Measurements from ENCODE around the gene OCSTAMP. TPM values are rescaled to one million over a fixed set of nuclear protein-coding genes. Genes with fewer than 3 reads are reported as not detected.

The OCSTAMP gene
- total RNA-seq, 2 experiments from 2014 or later = not detected

DNA sequence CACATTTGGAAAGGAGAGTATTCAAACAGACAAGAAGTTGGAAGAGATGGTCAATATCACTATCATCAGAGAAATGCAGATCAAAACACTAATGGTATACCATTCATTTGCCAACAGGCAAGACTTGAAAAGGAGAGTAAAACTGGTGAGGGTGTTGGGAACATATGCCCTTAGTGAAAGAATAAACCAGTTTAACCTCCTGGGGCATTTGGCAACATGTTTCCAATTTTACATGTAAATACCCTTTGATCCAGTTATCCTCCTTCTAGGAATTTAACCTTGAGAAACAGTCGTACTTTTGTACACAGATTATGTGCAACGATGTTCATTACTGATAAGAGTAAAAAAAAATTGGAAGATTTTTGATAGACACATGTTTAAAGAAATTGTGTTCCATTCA, 34.1 kb upstream of the OCSTAMP start:
- no peaks in the 10 kb centered on the region for H3K27me3 ChIP-seq (ENCODE audit: control insufficient read depth in 1 of 2, insufficient read depth in 2 of 2, low read length in 2 of 2)
- H3K4me3 ChIP-seq (ENCODE audit: low read length) = no peak overlapping the region
- no peaks in the 10 kb centered on the region for H3K36me3 ChIP-seq (ENCODE audit: insufficient read depth, low read length)
- no peaks in the 10 kb centered on the region for H3K4me1 Mint-ChIP-seq (ENCODE audit: low read depth)
- H3K27me3 Mint-ChIP-seq = peaks cover 18% of the 10 kb centered on the region
- H3K27ac ChIP-seq (ENCODE audit: low read depth in 1 of 2, low read length in 2 of 2) = no peak overlapping the region
- H3K4me3 Mint-ChIP-seq = no peak overlapping the region
- H3K9me3 ChIP-seq (ENCODE audit: control insufficient read depth in 1 of 2, insufficient read depth in 1 of 2, low read length in 2 of 2) = no peaks in the 10 kb centered on the region
- H3K36me3 Mint-ChIP-seq (ENCODE audit: low read depth) = no peaks in the 10 kb centered on the region
- intact Hi-C loops (cut with DNase I, micrococcal nuclease) = no loop called here
- TF ChIP-seq, protein P1, sequence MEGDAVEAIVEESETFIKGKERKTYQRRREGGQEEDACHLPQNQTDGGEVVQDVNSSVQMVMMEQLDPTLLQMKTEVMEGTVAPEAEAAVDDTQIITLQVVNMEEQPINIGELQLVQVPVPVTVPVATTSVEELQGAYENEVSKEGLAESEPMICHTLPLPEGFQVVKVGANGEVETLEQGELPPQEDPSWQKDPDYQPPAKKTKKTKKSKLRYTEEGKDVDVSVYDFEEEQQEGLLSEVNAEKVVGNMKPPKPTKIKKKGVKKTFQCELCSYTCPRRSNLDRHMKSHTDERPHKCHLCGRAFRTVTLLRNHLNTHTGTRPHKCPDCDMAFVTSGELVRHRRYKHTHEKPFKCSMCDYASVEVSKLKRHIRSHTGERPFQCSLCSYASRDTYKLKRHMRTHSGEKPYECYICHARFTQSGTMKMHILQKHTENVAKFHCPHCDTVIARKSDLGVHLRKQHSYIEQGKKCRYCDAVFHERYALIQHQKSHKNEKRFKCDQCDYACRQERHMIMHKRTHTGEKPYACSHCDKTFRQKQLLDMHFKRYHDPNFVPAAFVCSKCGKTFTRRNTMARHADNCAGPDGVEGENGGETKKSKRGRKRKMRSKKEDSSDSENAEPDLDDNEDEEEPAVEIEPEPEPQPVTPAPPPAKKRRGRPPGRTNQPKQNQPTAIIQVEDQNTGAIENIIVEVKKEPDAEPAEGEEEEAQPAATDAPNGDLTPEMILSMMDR (IDR thresholded peaks at IDR 0.05) = no peak
- H3K9me3 Mint-ChIP-seq = no peaks in the 10 kb centered on the region
- H3K27ac Mint-ChIP-seq = no peak overlapping the region
- no peaks in the 10 kb centered on the region for H3K4me1 ChIP-seq (ENCODE audit: insufficient read depth, low read length)
- no peak for ATAC-seq (ENCODE audit: poor library complexity)
- ChIA-PET POLR2A (no interaction called here), CTCF (no interaction called here)
- DNase-seq = no peak

DNA sequence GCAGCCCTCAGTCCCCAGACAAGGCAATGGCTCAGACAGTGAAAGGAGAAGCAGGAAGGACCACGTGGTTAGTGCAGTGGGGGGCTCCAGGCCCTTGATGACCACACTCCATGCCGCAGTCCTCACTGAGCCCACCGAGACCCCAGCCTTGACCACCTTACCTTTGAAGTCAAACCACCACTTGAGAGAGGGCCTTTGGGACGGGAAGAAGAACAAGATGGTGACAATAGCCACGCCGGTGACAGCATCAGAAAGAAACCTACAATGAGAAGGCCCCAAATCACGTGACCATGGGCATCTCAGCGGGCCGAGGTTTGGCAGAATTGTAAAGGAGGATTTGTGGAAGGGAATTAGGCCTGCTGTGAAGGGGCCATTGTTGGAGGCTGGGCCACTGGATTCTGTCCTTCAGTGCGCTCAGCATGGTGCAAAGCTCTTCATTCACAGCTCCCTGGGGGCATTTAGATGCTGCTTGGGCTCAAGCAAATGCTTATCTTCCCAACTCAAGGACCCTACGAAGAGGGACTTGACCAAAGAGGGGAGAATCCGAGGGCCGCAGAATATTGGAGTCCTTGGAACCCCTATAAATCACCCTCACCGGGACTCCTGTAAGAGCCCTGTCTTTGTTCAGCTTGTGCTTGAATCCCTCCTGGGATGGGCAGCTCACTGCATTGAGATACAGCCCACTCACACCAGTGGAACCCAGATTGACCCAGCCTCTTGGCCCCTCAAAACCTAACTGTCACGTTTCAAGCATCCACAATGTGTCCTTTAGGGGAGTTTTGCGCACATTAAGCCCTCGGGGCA, 33.2 kb upstream of the OCSTAMP start:
- no peaks in the 10 kb centered on the region for H3K4me1 Mint-ChIP-seq (ENCODE audit: low read depth)

DNA sequence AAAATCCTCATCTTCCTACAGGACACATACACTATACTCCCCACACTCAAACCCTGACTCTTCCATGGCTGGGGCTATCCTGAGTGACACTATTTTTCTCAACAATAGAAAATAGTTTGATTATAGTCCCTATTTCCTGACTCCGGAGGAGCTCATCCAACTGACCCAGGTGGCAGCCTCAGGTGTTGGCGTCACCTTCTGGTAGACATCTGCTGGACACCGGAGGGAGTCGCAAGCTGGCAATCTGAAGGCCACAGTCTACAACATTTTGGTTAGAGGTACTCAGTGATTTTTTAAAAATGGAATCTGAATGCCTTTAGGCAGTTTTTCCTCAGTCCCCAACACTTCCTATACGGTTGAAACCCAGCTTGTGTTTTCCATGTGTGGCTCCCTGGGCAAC, 32.2 kb upstream of the OCSTAMP start:
- POLR2A ChIA-PET = no interaction called here
- Mint-ChIP-seq H3K4me1 (ENCODE audit: low read depth) (no peaks in the 10 kb centered on the region), H3K27me3 (peaks cover 26% of the 10 kb centered on the region), H3K36me3 (ENCODE audit: low read depth) (no peaks in the 10 kb centered on the region), H3K9me3 (no peaks in the 10 kb centered on the region), H3K4me3 (no peak overlapping the region), H3K27ac (no peak overlapping the region)
- DNase-seq (no peak), ATAC-seq (ENCODE audit: poor library complexity) (no peak)
- H3K4me1 ChIP-seq (ENCODE audit: insufficient read depth, low read length) = no peaks in the 10 kb centered on the region
- no peaks in the 10 kb centered on the region for H3K36me3 ChIP-seq (ENCODE audit: insufficient read depth, low read length)
- intact Hi-C loops (cut with DNase I, micrococcal nuclease) = no loop called here
- no peak overlapping the region for H3K27ac ChIP-seq (ENCODE audit: low read depth in 1 of 2, low read length in 2 of 2)
- H3K9me3 ChIP-seq (ENCODE audit: control insufficient read depth in 1 of 2, insufficient read depth in 1 of 2, low read length in 2 of 2) = no peaks in the 10 kb centered on the region
- CTCF ChIA-PET = no interaction called here
- H3K27me3 ChIP-seq (ENCODE audit: control insufficient read depth in 1 of 2, insufficient read depth in 2 of 2, low read length in 2 of 2) = no peaks in the 10 kb centered on the region
- TF ChIP-seq, protein P1 (IDR thresholded peaks at IDR 0.05) = no peak
- H3K4me3 ChIP-seq (ENCODE audit: low read length) = no peak overlapping the region

More for the DNA sequence above, 33.2 kb upstream of the OCSTAMP start:
- POLR2A ChIA-PET = no interaction called here
- TF ChIP-seq, protein P1 (IDR thresholded peaks at IDR 0.05) = no peak
- Mint-ChIP-seq H3K27ac (no peak overlapping the region), H3K36me3 (ENCODE audit: low read depth) (no peaks in the 10 kb centered on the region), H3K27me3 (peaks cover 23% of the 10 kb centered on the region), H3K4me3 (no peak overlapping the region), H3K9me3 (no peaks in the 10 kb centered on the region)
- no peaks in the 10 kb centered on the region for H3K27me3 ChIP-seq (ENCODE audit: control insufficient read depth in 1 of 2, insufficient read depth in 2 of 2, low read length in 2 of 2)
- no peak overlapping the region for H3K27ac ChIP-seq (ENCODE audit: low read depth in 1 of 2, low read length in 2 of 2)
- no peak overlapping the region for H3K4me3 ChIP-seq (ENCODE audit: low read length)
- DNase-seq (no peak), ATAC-seq (ENCODE audit: poor library complexity) (no peak)
- no peaks in the 10 kb centered on the region for H3K9me3 ChIP-seq (ENCODE audit: control insufficient read depth in 1 of 2, insufficient read depth in 1 of 2, low read length in 2 of 2)
- CTCF ChIA-PET = no interaction called here
- intact Hi-C loops (cut with DNase I, micrococcal nuclease) = no loop called here
- H3K36me3 ChIP-seq (ENCODE audit: insufficient read depth, low read length) = no peaks in the 10 kb centered on the region
- no peaks in the 10 kb centered on the region for H3K4me1 ChIP-seq (ENCODE audit: insufficient read depth, low read length)

Data from CD4-positive, alpha-beta T cell (primary cell).